Gastrocnemius medialis (tissue), 4 donors: ENCODE data around the gene PLIN1.

Experiments used
- POLR2A ChIP-seq, 2 donors: fragments of 450-650 bp; IDR thresholded peaks; one replicate each; pipeline ENCODE4 v1.6.1; 2017; ENCODE audit warnings: antibody characterized with exemption in 2 of 2, mild to moderate bottlenecking in 2 of 2, moderate library complexity in 2 of 2
- TF ChIP-seq, protein P1 (sequence below), 5 experiments: fragments of 450-650 bp in 3 of 5; fragments of 200-600 bp in 2 of 5; sonication (generic) in 2 of 5; IDR thresholded peaks in 4 of 5; conservative IDR thresholded peaks in 1 of 5; 1 replicate in 4 of 5; 2 replicates in 1 of 5; pipeline ENCODE4 v1.5.1; 2016 to 2019; ENCODE audit warnings: antibody characterized with exemption in 5 of 5, mild to moderate bottlenecking in 3 of 5, moderate library complexity in 3 of 5

DNA sequence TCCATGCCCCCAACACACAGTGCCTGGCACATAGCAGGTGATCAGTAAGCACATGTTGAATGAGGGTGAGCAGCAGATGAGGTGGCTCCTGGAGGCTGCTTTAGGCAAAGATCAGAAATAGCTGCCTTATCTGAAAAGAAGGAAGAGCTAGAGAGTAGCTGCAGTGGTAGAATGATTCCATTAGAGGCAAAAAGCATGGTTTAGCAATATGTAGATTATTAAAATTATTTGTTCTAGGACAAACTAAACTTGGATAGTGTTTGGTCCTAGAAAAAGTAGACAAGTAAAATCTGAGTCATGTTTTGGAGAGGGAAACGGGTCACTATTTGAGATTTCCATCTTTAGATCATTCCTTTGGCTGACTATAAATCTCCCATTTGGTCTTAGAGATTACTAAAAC is 56.0 kb downstream of the PLIN1 start:
- TF ChIP-seq, protein P1, sequence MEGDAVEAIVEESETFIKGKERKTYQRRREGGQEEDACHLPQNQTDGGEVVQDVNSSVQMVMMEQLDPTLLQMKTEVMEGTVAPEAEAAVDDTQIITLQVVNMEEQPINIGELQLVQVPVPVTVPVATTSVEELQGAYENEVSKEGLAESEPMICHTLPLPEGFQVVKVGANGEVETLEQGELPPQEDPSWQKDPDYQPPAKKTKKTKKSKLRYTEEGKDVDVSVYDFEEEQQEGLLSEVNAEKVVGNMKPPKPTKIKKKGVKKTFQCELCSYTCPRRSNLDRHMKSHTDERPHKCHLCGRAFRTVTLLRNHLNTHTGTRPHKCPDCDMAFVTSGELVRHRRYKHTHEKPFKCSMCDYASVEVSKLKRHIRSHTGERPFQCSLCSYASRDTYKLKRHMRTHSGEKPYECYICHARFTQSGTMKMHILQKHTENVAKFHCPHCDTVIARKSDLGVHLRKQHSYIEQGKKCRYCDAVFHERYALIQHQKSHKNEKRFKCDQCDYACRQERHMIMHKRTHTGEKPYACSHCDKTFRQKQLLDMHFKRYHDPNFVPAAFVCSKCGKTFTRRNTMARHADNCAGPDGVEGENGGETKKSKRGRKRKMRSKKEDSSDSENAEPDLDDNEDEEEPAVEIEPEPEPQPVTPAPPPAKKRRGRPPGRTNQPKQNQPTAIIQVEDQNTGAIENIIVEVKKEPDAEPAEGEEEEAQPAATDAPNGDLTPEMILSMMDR (IDR thresholded peaks at IDR 0.05 in 4 of 5, conservative IDR thresholded peaks at IDR 0.05 in 1 of 5): no peak
- no peak for TF ChIP-seq POLR2A (IDR thresholded peaks at IDR 0.05)
